ENCODE measurements around the gene SH2D6.

GRCh38 chr2:85458601-85459563 is 40.4 kb downstream of the SH2D6 start:
- TF ChIP-seq, protein P1, sequence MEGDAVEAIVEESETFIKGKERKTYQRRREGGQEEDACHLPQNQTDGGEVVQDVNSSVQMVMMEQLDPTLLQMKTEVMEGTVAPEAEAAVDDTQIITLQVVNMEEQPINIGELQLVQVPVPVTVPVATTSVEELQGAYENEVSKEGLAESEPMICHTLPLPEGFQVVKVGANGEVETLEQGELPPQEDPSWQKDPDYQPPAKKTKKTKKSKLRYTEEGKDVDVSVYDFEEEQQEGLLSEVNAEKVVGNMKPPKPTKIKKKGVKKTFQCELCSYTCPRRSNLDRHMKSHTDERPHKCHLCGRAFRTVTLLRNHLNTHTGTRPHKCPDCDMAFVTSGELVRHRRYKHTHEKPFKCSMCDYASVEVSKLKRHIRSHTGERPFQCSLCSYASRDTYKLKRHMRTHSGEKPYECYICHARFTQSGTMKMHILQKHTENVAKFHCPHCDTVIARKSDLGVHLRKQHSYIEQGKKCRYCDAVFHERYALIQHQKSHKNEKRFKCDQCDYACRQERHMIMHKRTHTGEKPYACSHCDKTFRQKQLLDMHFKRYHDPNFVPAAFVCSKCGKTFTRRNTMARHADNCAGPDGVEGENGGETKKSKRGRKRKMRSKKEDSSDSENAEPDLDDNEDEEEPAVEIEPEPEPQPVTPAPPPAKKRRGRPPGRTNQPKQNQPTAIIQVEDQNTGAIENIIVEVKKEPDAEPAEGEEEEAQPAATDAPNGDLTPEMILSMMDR (IDR thresholded peaks at IDR 0.05): no peak
- no peak for TF ChIP-seq ZFX (IDR thresholded peaks at IDR 0.05; ENCODE audit: borderline replicate concordance)

Measured in 22Rv1 (cell line).